GM18907 (cell line): ENCODE measurements around the gene ERCC5.

ENCODE experiments used
- ATAC-seq: cut with Tn5 transposase; IDR thresholded peaks from one replicate; pipeline ENCODE4 v1.9.1; 2021; ENCODE audit warnings: mild to moderate bottlenecking, moderate library complexity; ENCODE audit not compliant: unreplicated experiment

Gene ERCC5

GRCh38 chr13:102845630-102846260 is at the start of gene ERCC5:
ERCC5 (plus strand) TSS chr13:102846032; CDS start chr13:102846267, 235 bp downstream.
- peak; percentile 88 for ATAC-seq

- peak; percentile 88 for ATAC-seq
These were observed 47.0 kb upstream of the ERCC5 start, which contains the start of the genes BIVM and POGLUT2 for GRCh38 chr13:102798581-102799425. BIVM (plus strand) TSS chr13:102799119; CDS start chr13:102807268, 8,149 bp downstream. POGLUT2 (minus strand) TSS chr13:102798976; CDS start chr13:102798670, 306 bp downstream.

GRCh38 chr13:102799426-102800144 is 46.2 kb upstream of the ERCC5 start:
- ATAC-seq = peak; percentile 16

GRCh38 chr13:102800145-102801041 is 45.4 kb upstream of the ERCC5 start:
- ATAC-seq = peak; percentile 83

GRCh38 chr13:102805680-102806079 is 40.2 kb upstream of the ERCC5 start:
- no peak for ATAC-seq

GRCh38 chr13:102807699-102808098 is 38.1 kb upstream of the ERCC5 start:
- ATAC-seq = no peak

- no peak for ATAC-seq
These were observed 33.1 kb upstream of the ERCC5 start for GRCh38 chr13:102812611-102813287.

- no peak for ATAC-seq
These were observed 31.7 kb upstream of the ERCC5 start for GRCh38 chr13:102814025-102814607.

- ATAC-seq = no peak
These were observed 31.0 kb upstream of the ERCC5 start for GRCh38 chr13:102814793-102815192.

- no peak for ATAC-seq
These were observed 30.0 kb upstream of the ERCC5 start for GRCh38 chr13:102815788-102816187.

GRCh38 chr13:102816708-102817107 is 29.1 kb upstream of the ERCC5 start:
- ATAC-seq = no peak

GRCh38 chr13:102817241-102817640 is 28.6 kb upstream of the ERCC5 start:
- ATAC-seq = no peak

- ATAC-seq = no peak
These were observed 27.9 kb upstream of the ERCC5 start for GRCh38 chr13:102817907-102818306.

GRCh38 chr13:102825400-102825799 is 20.4 kb upstream of the ERCC5 start:
- ATAC-seq = no peak

- ATAC-seq = no peak
These were observed 19.7 kb upstream of the ERCC5 start for GRCh38 chr13:102825921-102826706.

- no peak for ATAC-seq
These were observed 15.2 kb upstream of the ERCC5 start for GRCh38 chr13:102830646-102831045.

GRCh38 chr13:102836471-102836870 is 9.4 kb upstream of the ERCC5 start:
- no peak for ATAC-seq

GRCh38 chr13:102838273-102838672 is 7.6 kb upstream of the ERCC5 start:
- ATAC-seq = no peak

- no peak for ATAC-seq
These were observed 6.8 kb upstream of the ERCC5 start for GRCh38 chr13:102838982-102839381.
